HepG2 (cell line): Measurements from ENCODE around the gene LRRC4C. TPM values are rescaled to one million over a fixed set of nuclear protein-coding genes. Genes with fewer than 3 reads are reported as not detected.

Experiments
- ATAC-seq: fragments of 200-7000 bp; cut with Tn5 transposase; 3 replicates; pipeline ENCODE4 v1.9.1; 2020; ENCODE audit warnings: mild to moderate bottlenecking, moderate library complexity
- BruUV-seq: library from RNA; stranded (reverse); fragments of 400-500 nt; replicated peaks from 2 replicates; lab custom pipeline; 2021; lab: Mats Ljungman, UMichigan
- CTCF ChIA-PET: fragments of 300-600 bp; formaldehyde crosslinking; extraction: SDS; loops from one replicate; lab custom pipeline; 2021; ENCODE audit warnings: low total read pairs, inconsistent platforms, low intra/inter-chr PET ratio; lab: Yijun Ruan, JAX
- POLR2A ChIA-PET: fragments of 350-600 bp; sonication (Branson Sonifier 250); formaldehyde crosslinking; loops from one replicate; lab custom pipeline; 2020; ENCODE audit warnings: antibody characterized with exemption, inconsistent platforms; lab: Yijun Ruan, JAX
- DNase-seq: peaks from one replicate; pipeline ENCODE4 v3.0.0-alpha.2; 2015; ENCODE audit warnings: low spot score
- FAIRE-seq: peaks from 3 replicates; lab custom pipeline; 2011; peaks lifted over from hg19 to GRCh38; lab: Jason Lieb, UNC
- H2AFZ ChIP-seq: one replicate; pipeline ENCODE4 v1.6.1; 2011; ENCODE audit warnings: low read length, inconsistent platforms
- H3K27ac ChIP-seq: fragments of 300-600 bp; 3 replicates; pipeline ENCODE4 v1.8.0; 2011; ENCODE audit warnings: mixed run types, mild to moderate bottlenecking, mixed read lengths, low read length, inconsistent platforms; ENCODE audit not compliant: insufficient read depth; ENCODE audit errors: extremely low read length
- H3K27me3 ChIP-seq, 2 experiments: fragments of 200-600 bp in 1 of 2; 2 replicates in 1 of 2; 3 replicates in 1 of 2; pipeline versions ENCODE4 v1.6.0 to v1.8.0; 2011; ENCODE audit warnings: low read length in 2 of 2, mild to moderate bottlenecking in 2 of 2, moderate library complexity in 2 of 2, inconsistent platforms in 1 of 2; ENCODE audit not compliant: insufficient read depth in 2 of 2, control insufficient read depth in 1 of 2
- H3K36me3 ChIP-seq, 2 experiments: fragments of 200-600 bp in 1 of 2; replicated peaks in 1 of 2; 2 replicates in 1 of 2; 3 replicates in 1 of 2; pipeline versions ENCODE4 v1.5.1 to v1.8.0; 2011; ENCODE audit warnings: low read length in 2 of 2, inconsistent platforms in 1 of 2; ENCODE audit not compliant: insufficient read depth in 2 of 2, control insufficient read depth in 1 of 2
- H3K4me1 ChIP-seq: 2 replicates; pipeline ENCODE4 v1.5.1; 2012; ENCODE audit warnings: low read length, inconsistent platforms; ENCODE audit not compliant: insufficient read depth
- H3K4me2 ChIP-seq: 2 replicates; pipeline ENCODE4 v1.6.0; 2011; ENCODE audit warnings: low read depth, low read length, inconsistent platforms
- H3K4me3 ChIP-seq, 3 experiments: fragments of 200-600 bp in 1 of 3; sonication (generic), shearing (Covaris generic) in 1 of 3; replicated peaks in 1 of 3; 2 replicates each; pipeline ENCODE4 v1.5.1; 2011 to 2016; ENCODE audit warnings: low read length in 3 of 3, inconsistent platforms in 2 of 3, low read depth in 2 of 3, mild to moderate bottlenecking in 2 of 3, control low read depth in 1 of 3, mixed read lengths in 1 of 3; ENCODE audit not compliant: insufficient read depth in 1 of 3
- H3K79me2 ChIP-seq: one replicate; pipeline ENCODE4 v1.6.1; 2011; ENCODE audit warnings: low read length, inconsistent platforms; ENCODE audit not compliant: insufficient read depth
- H3K9ac ChIP-seq: 2 replicates; pipeline ENCODE4 v1.6.0; 2011; ENCODE audit warnings: mild to moderate bottlenecking, low read depth, low read length, inconsistent platforms; ENCODE audit not compliant: insufficient read depth
- H3K9me3 ChIP-seq: 2 replicates; pipeline ENCODE4 v1.5.1; 2012; ENCODE audit warnings: mild to moderate bottlenecking, low read length
- H4K20me1 ChIP-seq: 2 replicates; pipeline ENCODE4 v1.6.0; 2011; ENCODE audit warnings: inconsistent platforms, mild to moderate bottlenecking, low read length, moderate library complexity; ENCODE audit not compliant: insufficient read depth
- KDM1A ChIP-seq: IDR thresholded peaks from 2 replicates; pipeline ENCODE4 v1.6.1; 2016; ENCODE audit warnings: missing compliant biosample characterization
- NR2C2 ChIP-seq: sonication (generic); formaldehyde crosslinking; IDR thresholded peaks from 2 replicates; pipeline ENCODE4 v1.4.0; 2020; ENCODE audit warnings: missing genetic modification reagents, mild to moderate bottlenecking, moderate library complexity, borderline replicate concordance
- RAD21 ChIP-seq: fragments of 450-650 bp; formaldehyde crosslinking; IDR thresholded peaks from 2 replicates; pipeline ENCODE4 v1.5.0; 2020; ENCODE audit warnings: mild to moderate bottlenecking
- RBAK ChIP-seq: sonication (generic); formaldehyde crosslinking; IDR thresholded peaks from 2 replicates; pipeline ENCODE4 v1.5.1; 2020; ENCODE audit warnings: mild to moderate bottlenecking, missing genetic modification reagents
- TOPORS ChIP-seq: sonication (generic); formaldehyde crosslinking; IDR thresholded peaks from 2 replicates; pipeline ENCODE4 v1.8.0; 2023; ENCODE audit warnings: mild to moderate bottlenecking, missing genetic modification reagents
- ZNF33A ChIP-seq: sonication (generic); formaldehyde crosslinking; IDR thresholded peaks from 2 replicates; pipeline ENCODE4 v1.5.1; 2020; ENCODE audit warnings: missing genetic modification reagents, mild to moderate bottlenecking, moderate library complexity, borderline replicate concordance
- ZNF713 ChIP-seq: sonication (generic); formaldehyde crosslinking; IDR thresholded peaks from 2 replicates; pipeline ENCODE4 v1.4.0; 2020; ENCODE audit warnings: mild to moderate bottlenecking, missing genetic modification reagents
- ZNF749 ChIP-seq: sonication (generic); formaldehyde crosslinking; IDR thresholded peaks from 2 replicates; pipeline ENCODE4 v1.8.0; 2022; ENCODE audit warnings: mild to moderate bottlenecking, missing genetic modification reagents, moderate library complexity, borderline replicate concordance
- ZNF775 ChIP-seq: sonication (generic); formaldehyde crosslinking; IDR thresholded peaks from 2 replicates; pipeline ENCODE4 v1.4.0; 2020; ENCODE audit warnings: missing genetic modification reagents, mild to moderate bottlenecking, moderate library complexity, borderline replicate concordance
- WGBS: methylation state at CpG from one replicate; pipeline ENCODE4 v1.1.6; 2017; ENCODE audit warnings: low lambda C conversion rate; 5-methylcytosine and 5-hydroxymethylcytosine counted together
- in situ Hi-C: cut with HindIII; loops from 2 replicates; pipeline ENCODE4 v1.10.0; 2017; ENCODE audit warnings: low pct_unique_long_range_greater_than_20kb; ENCODE audit not compliant: extremely low pct_ligation_motif_present
- intact Hi-C: fragments of 100-400 bp; cut with micrococcal nuclease; formaldehyde crosslinking; loops from one replicate; pipeline ENCODE4 v1.10.0; 2022; ENCODE audit not compliant: unreplicated experiment
- polyA plus RNA-seq, 8 experiments: library from polyadenylated mRNA; depleted of rRNA in 3 of 8; stranded (reverse) in 7 of 8; unstranded in 1 of 8; fragments of >200 nt; fragmentation: Illumina TruSeq in 4 of 8; extraction: Trizol in 4 of 8; gene quantifications; 2 replicates each; pipeline versions ENCODE4 v1.2.1 to v1.2.3, GENCODE V29; 2011 to 2016; ENCODE audit warnings: low read depth in 4 of 8, missing spikeins in 1 of 8, mixed read lengths in 1 of 8; ENCODE audit not compliant: insufficient read depth in 1 of 8
- total RNA-seq, 5 experiments: library from RNA; depleted of rRNA; stranded (reverse); fragments of >200 nt; fragmentation: Illumina TruSeq; extraction: Trizol; gene quantifications; 2 replicates each; pipeline ENCODE4 v1.2.3, GENCODE V29; 2016; ENCODE audit warnings: low read depth in 1 of 5
- TF ChIP-seq, protein P1 (sequence below): sonication (generic); formaldehyde crosslinking; IDR thresholded peaks from 2 replicates; pipeline ENCODE4 v1.9.0; 2021; ENCODE audit warnings: missing genetic modification reagents, borderline replicate concordance
- TF ChIP-seq, protein P2 (sequence below): sonication (generic); formaldehyde crosslinking; IDR thresholded peaks from 2 replicates; pipeline ENCODE4 v1.4.0; 2020; ENCODE audit warnings: missing genetic modification reagents, borderline replicate concordance

The LRRC4C gene
- total and polyA plus RNA-seq, 2 of the 13 experiments (the other 11 are each of a cell fraction or from before 2014, with no cell fraction given) = not detected

DNA sequence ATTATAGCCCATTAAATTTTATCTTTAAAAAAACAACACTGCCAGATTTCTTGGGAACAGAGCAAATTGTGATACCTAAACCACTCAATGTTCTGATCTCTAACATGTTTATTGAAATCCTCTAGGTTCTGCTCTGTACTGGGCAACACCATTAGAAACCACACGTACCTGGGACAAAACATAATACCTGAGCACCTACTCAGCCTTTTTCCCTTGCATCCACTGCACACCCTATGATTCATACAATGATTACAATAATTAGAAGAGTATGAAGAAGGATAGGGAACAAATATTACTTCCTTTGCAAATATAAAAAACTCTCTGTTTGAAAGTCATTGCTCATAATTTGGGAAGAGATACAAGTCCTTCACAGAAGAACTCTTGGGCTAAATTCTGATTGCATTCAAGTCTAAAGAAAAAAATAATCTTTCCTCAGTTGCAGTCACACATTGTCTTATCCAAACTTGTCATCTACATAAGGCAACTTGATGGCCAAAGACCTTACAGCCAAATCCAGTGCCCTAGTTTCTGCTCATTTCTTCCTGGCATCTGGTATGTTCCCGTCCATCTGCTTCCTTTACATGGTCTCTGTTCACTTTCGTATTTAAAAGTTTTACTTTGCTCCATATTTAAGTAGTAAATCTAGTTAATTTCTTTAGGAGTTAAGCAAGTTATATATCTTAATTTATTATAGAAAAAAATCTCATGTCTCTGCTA lies 407.4 kb downstream of the LRRC4C start:
- TF ChIP-seq, protein P1, sequence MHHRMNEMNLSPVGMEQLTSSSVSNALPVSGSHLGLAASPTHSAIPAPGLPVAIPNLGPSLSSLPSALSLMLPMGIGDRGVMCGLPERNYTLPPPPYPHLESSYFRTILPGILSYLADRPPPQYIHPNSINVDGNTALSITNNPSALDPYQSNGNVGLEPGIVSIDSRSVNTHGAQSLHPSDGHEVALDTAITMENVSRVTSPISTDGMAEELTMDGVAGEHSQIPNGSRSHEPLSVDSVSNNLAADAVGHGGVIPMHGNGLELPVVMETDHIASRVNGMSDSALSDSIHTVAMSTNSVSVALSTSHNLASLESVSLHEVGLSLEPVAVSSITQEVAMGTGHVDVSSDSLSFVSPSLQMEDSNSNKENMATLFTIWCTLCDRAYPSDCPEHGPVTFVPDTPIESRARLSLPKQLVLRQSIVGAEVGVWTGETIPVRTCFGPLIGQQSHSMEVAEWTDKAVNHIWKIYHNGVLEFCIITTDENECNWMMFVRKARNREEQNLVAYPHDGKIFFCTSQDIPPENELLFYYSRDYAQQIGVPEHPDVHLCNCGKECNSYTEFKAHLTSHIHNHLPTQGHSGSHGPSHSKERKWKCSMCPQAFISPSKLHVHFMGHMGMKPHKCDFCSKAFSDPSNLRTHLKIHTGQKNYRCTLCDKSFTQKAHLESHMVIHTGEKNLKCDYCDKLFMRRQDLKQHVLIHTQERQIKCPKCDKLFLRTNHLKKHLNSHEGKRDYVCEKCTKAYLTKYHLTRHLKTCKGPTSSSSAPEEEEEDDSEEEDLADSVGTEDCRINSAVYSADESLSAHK (CRISPR knock-in tag) = no peak
- TF ChIP-seq KDM1A (CRISPR knock-in tag) (no peak), ZNF775 (CRISPR knock-in tag) (no peak), ZNF713 (CRISPR knock-in tag) (no peak), TOPORS (CRISPR knock-in tag) (no peak), RBAK (CRISPR knock-in tag) (no peak), ZNF33A (CRISPR knock-in tag) (no peak), ZNF749 (CRISPR knock-in tag) (no peak), RAD21 (CRISPR knock-in tag) (no peak), NR2C2 (CRISPR knock-in tag) (no peak)
- TF ChIP-seq, protein P2, sequence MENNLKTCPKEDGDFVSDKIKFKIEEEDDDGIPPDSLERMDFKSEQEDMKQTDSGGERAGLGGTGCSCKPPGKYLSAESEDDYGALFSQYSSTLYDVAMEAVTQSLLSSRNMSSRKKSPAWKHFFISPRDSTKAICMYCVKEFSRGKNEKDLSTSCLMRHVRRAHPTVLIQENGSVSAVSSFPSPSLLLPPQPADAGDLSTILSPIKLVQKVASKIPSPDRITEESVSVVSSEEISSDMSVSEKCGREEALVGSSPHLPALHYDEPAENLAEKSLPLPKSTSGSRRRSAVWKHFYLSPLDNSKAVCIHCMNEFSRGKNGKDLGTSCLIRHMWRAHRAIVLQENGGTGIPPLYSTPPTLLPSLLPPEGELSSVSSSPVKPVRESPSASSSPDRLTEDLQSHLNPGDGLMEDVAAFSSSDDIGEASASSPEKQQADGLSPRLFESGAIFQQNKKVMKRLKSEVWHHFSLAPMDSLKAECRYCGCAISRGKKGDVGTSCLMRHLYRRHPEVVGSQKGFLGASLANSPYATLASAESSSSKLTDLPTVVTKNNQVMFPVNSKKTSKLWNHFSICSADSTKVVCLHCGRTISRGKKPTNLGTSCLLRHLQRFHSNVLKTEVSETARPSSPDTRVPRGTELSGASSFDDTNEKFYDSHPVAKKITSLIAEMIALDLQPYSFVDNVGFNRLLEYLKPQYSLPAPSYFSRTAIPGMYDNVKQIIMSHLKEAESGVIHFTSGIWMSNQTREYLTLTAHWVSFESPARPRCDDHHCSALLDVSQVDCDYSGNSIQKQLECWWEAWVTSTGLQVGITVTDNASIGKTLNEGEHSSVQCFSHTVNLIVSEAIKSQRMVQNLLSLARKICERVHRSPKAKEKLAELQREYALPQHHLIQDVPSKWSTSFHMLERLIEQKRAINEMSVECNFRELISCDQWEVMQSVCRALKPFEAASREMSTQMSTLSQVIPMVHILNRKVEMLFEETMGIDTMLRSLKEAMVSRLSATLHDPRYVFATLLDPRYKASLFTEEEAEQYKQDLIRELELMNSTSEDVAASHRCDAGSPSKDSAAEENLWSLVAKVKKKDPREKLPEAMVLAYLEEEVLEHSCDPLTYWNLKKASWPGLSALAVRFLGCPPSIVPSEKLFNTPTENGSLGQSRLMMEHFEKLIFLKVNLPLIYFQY = no peak
- Histone ChIP-seq H3K36me3 (no peaks in the 10 kb centered on the region), H3K9me3 (peaks cover 60% of the 10 kb centered on the region), H3K4me1 (no peaks in the 10 kb centered on the region), H3K27ac (no peak overlapping the region), H3K9ac (no peak overlapping the region), H2AFZ (no peak overlapping the region), H3K4me2 (no peak overlapping the region), H4K20me1 (no peaks in the 10 kb centered on the region), H3K79me2 (no peaks in the 10 kb centered on the region), H3K4me3 (no peak overlapping the region), H3K27me3 (no peaks in the 10 kb centered on the region)
- no TSS peak for BruUV-seq
- no peak for FAIRE-seq
- intact Hi-C loops = no loop called here
- CTCF ChIA-PET = no interaction called here
- in situ Hi-C loops = no loop called here
- POLR2A ChIA-PET = no interaction called here
- 0% methylated on average over 3 of the region's 3 CpGs for WGBS
- ATAC-seq = no peak
- DNase-seq = no peak
